Upper lobe of left lung (tissue), 6 donors: ENCODE data around the gene CSK. TPM values are rescaled to one million over a fixed set of nuclear protein-coding genes. Genes with fewer than 3 reads are reported as not detected.
A peak's percentile ranks its signal among the peaks of the same experiment; 100 is the strongest.

ENCODE experiments used
- ATAC-seq, 2 donors: fragments of 200-7000 bp; cut with Tn5 transposase; one replicate each; pipeline ENCODE4 v1.9.1; 2022; ENCODE audit warnings: mild to moderate bottlenecking in 2 of 2, moderate library complexity in 2 of 2; ENCODE audit not compliant: low FRiP score in 2 of 2
- DNase-seq, 2 donors: peaks; one replicate each; pipeline ENCODE4 v3.0.0-alpha.2; 2019 to 2020
- H3K27ac ChIP-seq, 4 donors: fragments of 200-600 bp; sonication (generic); one replicate each; pipeline ENCODE4 v1.5.1; 2016 to 2019
- H3K27me3 ChIP-seq, 4 donors: fragments of 200-600 bp; sonication (generic); one replicate each; pipeline ENCODE4 v1.5.1; 2017 to 2019
- H3K36me3 ChIP-seq, 4 donors: fragments of 200-600 bp; sonication (generic); one replicate each; pipeline ENCODE4 v1.5.1; 2016 to 2019
- H3K4me1 ChIP-seq, 4 donors: fragments of 200-600 bp; sonication (generic); one replicate each; pipeline ENCODE4 v1.5.1; 2018 to 2019
- H3K4me3 ChIP-seq, 4 donors: fragments of 200-600 bp; sonication (generic); one replicate each; pipeline ENCODE4 v1.5.1; 2017 to 2019; ENCODE audit warnings: mild to moderate bottlenecking in 2 of 4, moderate library complexity in 1 of 4
- H3K9me3 ChIP-seq, 4 donors: fragments of 200-600 bp; sonication (generic); one replicate each; pipeline ENCODE4 v1.5.1; 2018 to 2019
- EP300 ChIP-seq, 4 donors: sonication (generic); formaldehyde crosslinking; IDR thresholded peaks; one replicate each; pipeline ENCODE4 v1.5.1; 2017; ENCODE audit warnings: antibody characterized with exemption in 4 of 4, control low read depth in 2 of 4
- POLR2A ChIP-seq, 4 donors: fragments of 450-650 bp; IDR thresholded peaks; one replicate each; pipeline ENCODE4 v1.5.1; 2016 to 2017; ENCODE audit warnings: antibody characterized with exemption in 4 of 4, mild to moderate bottlenecking in 2 of 4
- POLR2AphosphoS5 ChIP-seq, 2 donors: sonication (generic); formaldehyde crosslinking; IDR thresholded peaks; one replicate each; pipeline ENCODE4 v1.5.1; 2017; ENCODE audit warnings: antibody characterized with exemption in 2 of 2
- WGBS, 2 donors: methylation state at CpG; one replicate each; pipeline ENCODE4 v1.1.5; 2017 to 2018; 5-methylcytosine and 5-hydroxymethylcytosine counted together
- total RNA-seq, 6 donors: library from RNA; depleted of rRNA in 4 of 6; stranded (reverse); fragments of >200 nt in 4 of 6; gene quantifications; one replicate each; pipeline versions ENCODE4 v1.1.0 to v1.2.1, GENCODE V29; 2016 to 2021
- TF ChIP-seq, protein P1 (sequence below), 6 experiments: fragments of 450-650 bp in 4 of 6; fragments of 200-600 bp in 2 of 6; sonication (generic) in 2 of 6; IDR thresholded peaks; one replicate each; pipeline ENCODE4 v1.5.1; 2016 to 2019; ENCODE audit warnings: antibody characterized with exemption in 6 of 6
- donor health status: DM: no; HTN: no; CAD: no; lungs with moderate emphysema.
- donor health status: DM: no; HTN: yes; CAD: no; lungs with severe emphysema.

The CSK gene
- total RNA-seq, 6 donors from 2014 or later, result 32.7 to 104 (median 64.8) TPM

DNA sequence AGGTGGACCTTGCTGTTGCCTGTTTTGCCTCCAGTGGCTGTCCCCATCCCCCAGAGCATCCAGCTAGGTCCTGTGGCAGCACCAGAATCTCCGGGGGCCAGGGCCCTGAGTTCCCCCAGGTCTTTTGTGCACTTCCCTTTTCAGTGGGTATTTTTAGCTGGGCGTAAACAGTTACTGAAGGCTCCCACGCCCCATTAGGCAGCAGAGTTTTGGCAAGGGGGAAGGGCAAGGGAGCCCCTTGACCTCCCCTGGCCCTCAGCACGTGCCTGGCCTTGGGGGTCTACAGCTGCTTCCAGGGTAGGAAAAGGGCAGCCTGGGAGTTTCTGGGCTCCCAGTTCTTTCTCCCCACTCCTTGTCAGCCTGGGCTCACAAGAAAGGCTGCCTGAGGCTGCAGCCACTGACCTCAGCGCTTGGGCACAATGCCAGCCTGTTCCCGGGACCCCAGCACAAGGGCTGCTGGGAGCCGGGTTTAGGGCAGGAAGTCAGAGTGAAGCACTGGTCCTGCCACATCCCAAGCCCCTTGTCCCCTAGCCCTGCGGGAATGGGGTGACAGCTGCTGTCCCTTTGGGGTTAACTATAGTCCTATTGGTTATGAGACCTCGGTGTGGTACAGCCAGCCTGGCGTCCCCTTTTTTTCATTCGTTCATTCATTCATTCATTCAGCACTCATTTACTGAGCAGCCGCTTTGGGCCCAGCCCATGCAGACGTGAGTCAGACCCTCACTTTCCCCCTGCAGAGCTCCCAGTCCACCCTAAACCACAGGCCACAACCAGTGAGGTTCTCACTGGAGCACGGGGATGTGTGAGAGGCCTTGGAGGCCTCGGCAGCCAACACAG, 8.4 kb downstream of the CSK start:
- no peaks in the 10 kb centered on the region for H3K27me3 ChIP-seq
- peak overlapping the region in 1 of 4 donors; percentile 27 for H3K4me3 ChIP-seq
- ATAC-seq, result peak in 1 of 2 donors; percentile 45
- TF ChIP-seq, protein P1, sequence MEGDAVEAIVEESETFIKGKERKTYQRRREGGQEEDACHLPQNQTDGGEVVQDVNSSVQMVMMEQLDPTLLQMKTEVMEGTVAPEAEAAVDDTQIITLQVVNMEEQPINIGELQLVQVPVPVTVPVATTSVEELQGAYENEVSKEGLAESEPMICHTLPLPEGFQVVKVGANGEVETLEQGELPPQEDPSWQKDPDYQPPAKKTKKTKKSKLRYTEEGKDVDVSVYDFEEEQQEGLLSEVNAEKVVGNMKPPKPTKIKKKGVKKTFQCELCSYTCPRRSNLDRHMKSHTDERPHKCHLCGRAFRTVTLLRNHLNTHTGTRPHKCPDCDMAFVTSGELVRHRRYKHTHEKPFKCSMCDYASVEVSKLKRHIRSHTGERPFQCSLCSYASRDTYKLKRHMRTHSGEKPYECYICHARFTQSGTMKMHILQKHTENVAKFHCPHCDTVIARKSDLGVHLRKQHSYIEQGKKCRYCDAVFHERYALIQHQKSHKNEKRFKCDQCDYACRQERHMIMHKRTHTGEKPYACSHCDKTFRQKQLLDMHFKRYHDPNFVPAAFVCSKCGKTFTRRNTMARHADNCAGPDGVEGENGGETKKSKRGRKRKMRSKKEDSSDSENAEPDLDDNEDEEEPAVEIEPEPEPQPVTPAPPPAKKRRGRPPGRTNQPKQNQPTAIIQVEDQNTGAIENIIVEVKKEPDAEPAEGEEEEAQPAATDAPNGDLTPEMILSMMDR (IDR thresholded peaks at IDR 0.05), result no peak
- TF ChIP-seq POLR2AphosphoS5 (IDR thresholded peaks at IDR 0.05) (peak in 1 of 2 donors; percentile 19), POLR2A (IDR thresholded peaks at IDR 0.05) (peak in 1 of 4 donors; percentile 16)
- peaks cover 82 to 100% (median 84%) of the 10 kb centered on the region in 4 donors for H3K4me1 ChIP-seq
- no peaks in the 10 kb centered on the region for H3K36me3 ChIP-seq
- H3K27ac ChIP-seq, result peak overlapping the region; percentile 88 to 99 (median 96)
- whole genome bisulfite sequencing, 2 donors, result 21 to 36% methylated on average over 11 to 15 of the region's 15 CpGs
- DNase-seq, result peak; percentile 69 to 72
- no peaks in the 10 kb centered on the region for H3K9me3 ChIP-seq

DNA sequence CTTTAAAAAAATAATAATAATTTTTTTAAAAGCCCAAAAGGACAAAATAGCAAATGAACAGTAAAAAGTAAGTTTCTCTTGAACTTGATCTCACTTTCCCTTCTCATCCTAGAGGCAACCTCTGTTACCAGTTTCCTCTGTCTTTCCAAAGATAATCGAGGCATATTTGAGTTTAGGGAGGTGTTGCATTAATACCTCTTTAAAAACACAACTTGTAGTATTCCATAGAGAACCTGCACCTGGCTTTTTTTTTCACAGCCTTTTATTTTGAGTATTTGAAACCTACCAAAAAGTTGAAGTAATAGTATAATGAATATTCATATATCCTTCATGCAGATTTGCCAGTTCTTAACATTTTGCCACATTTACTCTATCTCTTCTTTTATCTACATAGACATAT, 9.1 kb downstream of the CSK start:
- Histone ChIP-seq H3K36me3 (no peaks in the 10 kb centered on the region), H3K4me1 (peaks cover 75 to 94% (median 77%) of the 10 kb centered on the region in 4 donors), H3K27me3 (no peaks in the 10 kb centered on the region), H3K9me3 (no peaks in the 10 kb centered on the region), H3K4me3 (no peak overlapping the region), H3K27ac (peak overlapping the region; percentile 88 to 99 (median 96))
- DNase-seq, result no peak
- WGBS, 2 donors, result 33 to 42% methylated on average over 1 of the region's 1 CpG
- TF ChIP-seq POLR2AphosphoS5 (IDR thresholded peaks at IDR 0.05) (no peak), EP300 (IDR thresholded peaks at IDR 0.05) (no peak), POLR2A (IDR thresholded peaks at IDR 0.05) (no peak)
- TF ChIP-seq, protein P1 (IDR thresholded peaks at IDR 0.05), result no peak
- ATAC-seq, result no peak

DNA sequence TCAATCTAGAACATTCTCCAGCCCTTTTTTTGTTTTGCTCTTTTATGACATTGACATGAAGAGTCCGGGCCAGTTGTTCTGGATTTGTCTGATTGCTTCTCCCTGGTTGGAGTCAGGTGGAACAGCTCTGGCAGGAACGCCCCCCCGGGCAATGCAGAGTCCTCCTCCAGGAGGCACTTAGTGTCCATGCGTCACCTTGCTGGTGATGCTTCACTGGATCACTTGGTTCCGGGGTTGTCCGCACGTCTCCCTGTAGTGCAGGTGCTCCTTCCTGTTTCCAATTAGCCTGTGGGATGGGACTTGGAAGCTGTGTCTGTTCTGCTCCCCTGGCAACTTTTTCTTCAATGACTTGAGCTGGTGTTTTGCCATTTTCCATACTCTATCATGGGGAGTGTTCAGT, 9.8 kb downstream of the CSK start:
- H3K9me3 ChIP-seq, result no peaks in the 10 kb centered on the region
- peaks cover 68 to 87% (median 70%) of the 10 kb centered on the region in 4 donors for H3K4me1 ChIP-seq
- H3K27ac ChIP-seq, result peak overlapping the region in 3 of 4 donors; percentile 11 to 98 (median 30)
- no peaks in the 10 kb centered on the region for H3K36me3 ChIP-seq
- TF ChIP-seq, protein P1 (IDR thresholded peaks at IDR 0.05), result no peak
- TF ChIP-seq EP300 (IDR thresholded peaks at IDR 0.05), result no peak
- TF ChIP-seq POLR2AphosphoS5 (IDR thresholded peaks at IDR 0.05), result no peak
- TF ChIP-seq POLR2A (IDR thresholded peaks at IDR 0.05), result no peak
- no peak overlapping the region for H3K4me3 ChIP-seq
- ATAC-seq (no peak), DNase-seq (no peak)
- 79 to 90% methylated on average over 7 of the region's 7 CpGs for WGBS, 2 donors
- H3K27me3 ChIP-seq, result no peaks in the 10 kb centered on the region

DNA sequence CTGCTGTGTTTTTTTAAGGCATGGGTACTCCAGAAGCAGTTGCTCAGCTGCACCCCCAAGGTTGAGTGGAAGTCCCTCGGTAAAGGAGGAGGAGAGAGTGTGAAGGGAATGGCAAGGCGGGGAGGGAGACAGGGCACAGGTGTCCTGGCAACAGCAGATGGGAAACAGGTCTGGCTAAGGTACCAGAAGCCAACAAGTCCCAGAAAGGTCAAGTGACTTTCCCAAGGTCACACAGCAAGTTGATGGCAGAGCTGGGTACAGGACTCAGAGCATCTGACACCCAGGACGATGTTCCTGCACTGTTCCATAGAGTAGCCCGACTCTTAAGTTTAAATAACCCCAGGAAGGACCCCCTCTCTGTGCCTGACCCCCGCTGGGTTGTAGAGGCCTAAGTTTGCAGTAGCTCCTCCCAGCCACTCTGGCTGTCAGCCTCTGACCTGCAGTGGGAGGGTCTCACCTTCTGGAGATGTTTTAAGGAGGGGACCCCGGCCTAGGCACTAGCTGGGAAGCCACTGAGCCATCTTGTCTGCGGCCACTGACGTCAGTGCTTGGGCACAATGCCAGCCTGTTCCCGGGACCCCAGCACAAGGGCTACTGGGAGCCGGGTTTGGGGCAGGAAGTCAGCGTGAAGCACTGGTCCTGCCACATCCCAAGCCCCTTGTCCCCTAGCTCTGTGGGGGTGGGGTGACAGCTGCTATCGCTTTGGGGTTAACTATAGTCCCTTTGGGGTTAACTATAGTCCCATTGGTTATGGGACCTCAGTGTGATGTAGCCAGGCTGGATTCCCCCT, 10.5 kb downstream of the CSK start:
- Histone ChIP-seq H3K4me1 (peaks cover 61 to 80% (median 63%) of the 10 kb centered on the region in 4 donors), H3K27me3 (no peaks in the 10 kb centered on the region), H3K4me3 (no peak overlapping the region), H3K9me3 (no peaks in the 10 kb centered on the region), H3K27ac (peak overlapping the region in 3 of 4 donors; percentile 30 to 98 (median 35)), H3K36me3 (no peaks in the 10 kb centered on the region)
- no peak for ATAC-seq
- WGBS, 2 donors, result 43 to 67% methylated on average over 10 to 11 of the region's 12 CpGs
- no peak for DNase-seq
- TF ChIP-seq, protein P1 (IDR thresholded peaks at IDR 0.05), result no peak
- TF ChIP-seq POLR2A (IDR thresholded peaks at IDR 0.05), result no peak
- no peak for TF ChIP-seq EP300 (IDR thresholded peaks at IDR 0.05)
- no peak for TF ChIP-seq POLR2AphosphoS5 (IDR thresholded peaks at IDR 0.05)
